Activated CD4-positive, alpha-beta T cell treated with anti-CD3 and anti-CD28 coated beads, Interleukin-10, Interleukin-2, amounts not matched to agents 100 ng/mL and 50 ng/mL, durations not matched to agents 16 hours and 8 hours (primary cell): Measurements from ENCODE around the gene NFAT5.
A peak's percentile ranks its signal among the peaks of the same experiment; 100 is the strongest.
"Not testable (repeated sequence)": the region's sequence is repeated elsewhere in the genome, so short reads cannot be mapped to it uniquely, and the experiment has no call there.

Experiments used
- DNase-seq: peaks from one replicate; pipeline ENCODE4 v3.0.0-alpha.2; 2020

NFAT5 gene

GRCh38 chr16:69711115-69711740 is 145.5 kb downstream of the NFAT5 start:
- DNase-seq = no peak

- DNase-seq = no peak
Observed at GRCh38 chr16:69712277-69712676, 146.5 kb downstream of the NFAT5 start.

GRCh38 chr16:69712914-69713581 is 147.3 kb downstream of the NFAT5 start:
- no peak for DNase-seq

DNA sequence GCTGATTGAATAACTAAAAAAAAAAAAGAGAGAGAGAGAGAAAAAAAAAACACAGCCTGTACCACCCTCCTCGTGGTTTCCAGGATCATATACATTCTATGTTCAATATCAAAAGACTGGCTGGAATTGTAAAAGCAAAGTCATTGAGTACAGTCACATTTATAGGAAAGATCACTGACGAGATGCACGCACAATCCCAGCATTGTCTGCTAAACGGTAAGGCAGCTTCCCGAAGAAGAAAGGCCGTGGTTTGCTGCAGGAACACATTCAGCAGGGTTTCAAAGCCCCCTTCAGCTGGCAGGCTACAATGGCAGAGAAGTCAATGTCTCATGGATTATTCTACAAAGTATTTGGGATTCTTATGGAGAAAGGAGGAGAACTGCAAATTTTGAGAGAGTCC is 151.3 kb downstream of the NFAT5 start:
- no peak for DNase-seq

DNA sequence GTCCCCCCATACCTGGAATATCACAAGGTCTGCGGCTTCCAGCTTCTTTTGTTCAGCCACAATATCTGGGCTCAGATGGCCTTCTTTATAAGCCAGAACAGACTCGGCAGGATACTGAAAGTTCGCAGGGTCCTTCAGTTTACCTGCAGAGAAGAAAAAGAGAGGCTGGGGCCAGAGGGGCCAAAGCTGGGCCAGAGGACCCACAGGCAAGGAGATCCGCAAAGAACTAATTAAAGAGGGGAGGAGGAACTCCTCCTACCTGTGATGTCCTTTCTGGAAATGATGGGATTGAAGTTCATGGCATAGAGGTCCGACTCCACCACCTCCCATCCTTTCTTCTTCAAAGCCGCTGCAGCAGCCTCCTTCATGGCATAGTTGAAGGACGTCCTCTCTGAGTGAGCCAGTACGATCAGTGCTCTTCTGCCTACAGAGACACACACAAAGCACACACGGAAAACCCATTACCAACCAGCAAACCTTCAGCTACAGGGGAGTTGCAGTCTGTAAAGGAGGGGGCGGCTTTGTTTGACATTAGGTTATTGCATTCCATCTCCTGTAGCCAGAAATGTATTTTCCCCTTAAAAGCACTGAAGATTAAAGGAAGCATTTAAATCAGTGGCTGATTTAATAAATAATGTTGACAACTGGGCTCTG is 152.5 kb downstream of the NFAT5 start:
- no peak for DNase-seq

DNA sequence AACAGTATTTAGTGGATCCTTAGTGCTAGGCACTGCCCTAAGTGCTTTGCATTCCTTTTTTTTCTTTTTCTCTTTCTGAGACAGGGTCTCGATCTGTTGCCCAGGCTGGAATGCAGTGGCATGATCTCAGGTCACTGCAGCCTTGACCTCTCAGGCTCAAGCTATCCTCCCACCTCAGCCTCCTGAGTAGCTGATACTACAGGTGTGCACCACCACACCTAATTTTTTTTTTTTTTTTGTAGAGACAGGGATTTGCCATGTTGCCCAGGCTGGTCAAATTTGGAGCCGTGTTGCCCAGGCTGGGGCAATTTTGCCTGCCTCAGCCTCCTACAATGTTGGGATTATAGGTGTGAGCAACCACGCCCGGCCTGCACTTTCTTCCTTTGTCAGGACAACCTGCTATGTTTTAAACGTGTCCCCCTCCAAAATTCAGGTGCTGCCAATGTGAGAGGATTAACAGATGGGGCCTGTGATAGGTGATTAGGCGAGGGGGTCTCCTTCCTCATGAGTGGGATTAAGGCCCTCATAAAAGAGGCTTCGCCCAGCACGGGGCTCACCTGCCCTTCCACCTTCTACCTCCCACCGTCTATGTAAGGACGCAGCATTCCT is 155.2 kb downstream of the NFAT5 start:
- DNase-seq = no peak

- DNase-seq = no peak
Observed at GRCh38 chr16:69721441-69721957, 155.7 kb downstream of the NFAT5 start.

DNA sequence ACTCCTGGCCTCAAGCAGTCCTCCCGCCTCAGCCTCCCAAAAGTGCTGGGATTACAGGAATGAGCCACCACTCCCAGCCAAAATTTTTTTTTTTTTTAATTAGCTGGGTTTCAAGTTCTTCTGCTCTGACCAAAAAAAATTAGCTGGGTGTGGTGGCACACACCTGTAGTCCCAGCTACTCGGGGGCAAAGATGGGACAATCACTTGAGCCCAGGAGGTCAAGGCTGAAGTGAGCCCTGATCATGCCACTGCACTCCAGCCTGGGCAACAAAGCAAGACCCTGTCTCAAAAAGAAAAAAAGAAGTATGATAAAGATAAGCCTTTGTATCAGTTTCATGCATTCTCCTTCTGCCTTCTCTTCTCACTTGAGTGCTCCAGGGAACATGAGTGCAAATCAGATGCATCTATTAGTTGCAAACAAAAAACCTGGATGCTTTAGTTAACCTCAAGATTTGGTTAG is 158.7 kb downstream of the NFAT5 start:
- no peak for DNase-seq

DNA sequence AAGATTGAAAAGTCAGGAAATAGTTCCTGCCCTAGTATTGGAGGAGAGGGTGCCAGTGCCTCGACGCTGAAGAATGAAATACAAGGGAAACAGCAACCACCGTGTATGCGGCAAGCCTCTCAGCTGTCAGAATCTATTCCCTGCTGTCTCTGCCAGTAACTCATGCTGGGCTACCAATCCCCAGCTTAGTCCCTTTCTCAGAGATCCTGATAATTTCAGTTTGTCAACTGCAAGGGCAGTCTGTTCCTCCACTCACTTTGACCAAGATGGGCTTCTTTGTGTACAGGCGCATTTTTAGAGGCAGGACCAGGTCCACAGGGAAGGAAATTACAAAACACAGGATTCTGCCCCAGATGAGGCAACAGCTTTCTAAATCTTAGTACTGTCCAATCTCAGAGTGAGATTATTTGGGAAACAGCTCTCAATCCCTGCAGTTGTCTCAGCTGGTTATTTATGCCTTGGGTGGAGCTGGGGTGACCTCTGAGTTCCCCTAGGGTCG is 159.3 kb downstream of the NFAT5 start:
- no peak for DNase-seq

GRCh38 chr16:69725480-69726312 is 159.9 kb downstream of the NFAT5 start:
- no peak for DNase-seq

DNA sequence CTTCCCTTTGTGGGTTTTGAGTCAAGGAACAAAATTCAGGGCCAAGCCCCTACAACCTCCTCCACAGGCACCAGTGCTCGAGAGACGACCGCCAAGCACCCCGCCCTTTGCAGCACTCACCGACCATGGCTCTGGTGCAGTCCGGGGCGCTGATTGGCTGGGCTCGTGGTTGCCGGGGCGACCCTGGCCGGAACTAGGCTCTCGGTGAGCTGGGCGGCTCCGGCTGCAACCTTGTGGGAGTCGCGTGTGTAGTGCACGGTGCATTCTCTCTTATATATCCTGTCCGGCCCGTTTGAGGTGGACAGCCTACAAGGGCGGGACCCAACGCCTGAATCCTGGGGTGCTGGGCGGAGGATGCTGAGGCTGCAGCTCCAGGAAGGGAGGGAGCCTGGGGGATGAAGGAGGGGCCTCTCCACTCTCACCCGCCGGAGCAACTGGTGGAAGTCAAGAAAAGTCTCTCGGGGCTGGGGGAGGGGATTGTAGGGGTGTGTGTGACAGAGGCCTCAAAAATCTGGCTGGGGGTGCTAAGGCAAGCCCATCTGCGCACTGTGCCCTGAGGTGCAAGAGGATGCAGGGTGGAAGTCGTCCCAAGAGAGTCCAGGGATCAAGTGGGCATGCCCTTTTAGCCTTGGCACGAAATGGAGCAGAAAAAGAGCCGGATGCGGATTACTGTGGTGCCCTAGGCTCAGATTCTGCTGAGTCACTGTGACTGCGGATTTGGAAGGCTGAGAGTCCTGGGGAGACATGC is 160.7 kb downstream of the NFAT5 start, which contains the start of gene NQO1:
TSS of gene NQO1 (minus strand) at position 248 of the 748 bp plus-strand sequence. CDS start at position 127, 121 bp downstream.
- peak; percentile 97 for DNase-seq

- no peak for DNase-seq
Observed at GRCh38 chr16:69727916-69728270, 162.1 kb downstream of the NFAT5 start.

DNA sequence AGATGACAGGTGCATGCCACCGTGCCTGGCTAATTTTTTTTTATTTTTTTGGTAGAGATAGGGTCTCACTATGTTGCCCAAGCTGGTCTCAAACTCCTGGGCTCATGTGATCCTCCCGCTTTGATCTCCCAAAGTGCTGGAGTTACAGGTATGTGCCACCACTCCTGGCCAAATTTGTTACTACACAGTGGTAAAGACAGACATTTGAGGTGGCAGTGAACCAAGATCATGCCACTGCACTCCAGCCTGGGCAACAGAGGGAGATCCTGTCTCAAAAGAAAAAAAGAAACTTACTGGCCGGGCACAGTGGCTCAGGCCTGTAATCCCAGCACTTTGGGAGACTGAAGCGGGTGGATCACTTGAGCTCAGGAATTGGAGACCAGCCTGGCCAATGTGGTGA is 163.3 kb downstream of the NFAT5 start:
- DNase-seq = not testable (repeated sequence)

DNA sequence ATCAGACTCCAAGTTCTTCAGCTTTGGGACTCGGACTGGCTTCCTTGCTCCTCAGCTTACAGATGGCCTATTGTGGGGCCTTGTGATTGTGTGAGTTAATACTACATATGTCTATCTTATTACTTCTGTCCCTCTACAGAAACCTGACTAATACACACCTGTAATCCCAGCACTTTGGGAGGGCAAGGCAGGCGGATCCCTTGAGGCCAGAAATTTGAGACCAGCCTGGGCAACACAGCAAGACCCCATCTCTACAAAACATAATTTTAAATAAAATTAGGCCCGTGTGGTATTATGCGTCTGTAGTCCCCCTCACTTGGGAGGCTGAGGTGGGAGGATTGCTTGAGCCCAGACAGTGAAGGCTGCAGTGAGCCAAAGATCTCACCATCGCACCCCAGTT is 165.5 kb downstream of the NFAT5 start:
- DNase-seq = not testable (repeated sequence)

GRCh38 chr16:69732101-69732500 is 166.3 kb downstream of the NFAT5 start:
- no peak for DNase-seq

DNA sequence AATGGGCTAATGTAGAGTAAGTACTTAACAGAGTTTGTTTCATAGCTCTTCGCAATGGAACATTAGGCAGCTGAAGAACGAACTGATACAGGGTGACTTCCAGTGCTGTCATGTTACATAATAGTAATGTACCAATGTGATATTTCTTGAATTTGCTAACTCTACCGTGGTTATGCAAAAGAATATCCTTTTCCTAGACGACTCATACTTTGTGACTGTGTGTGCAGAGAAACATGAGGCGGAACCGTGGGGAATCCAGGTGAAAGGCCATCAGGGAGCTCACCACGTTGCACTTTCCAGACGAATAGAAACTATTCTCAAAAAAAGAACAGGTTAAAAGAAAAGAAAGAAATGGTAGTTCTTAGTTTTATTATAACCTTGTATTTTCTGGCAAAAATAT is 175.8 kb downstream of the NFAT5 start:
- no peak for DNase-seq

DNA sequence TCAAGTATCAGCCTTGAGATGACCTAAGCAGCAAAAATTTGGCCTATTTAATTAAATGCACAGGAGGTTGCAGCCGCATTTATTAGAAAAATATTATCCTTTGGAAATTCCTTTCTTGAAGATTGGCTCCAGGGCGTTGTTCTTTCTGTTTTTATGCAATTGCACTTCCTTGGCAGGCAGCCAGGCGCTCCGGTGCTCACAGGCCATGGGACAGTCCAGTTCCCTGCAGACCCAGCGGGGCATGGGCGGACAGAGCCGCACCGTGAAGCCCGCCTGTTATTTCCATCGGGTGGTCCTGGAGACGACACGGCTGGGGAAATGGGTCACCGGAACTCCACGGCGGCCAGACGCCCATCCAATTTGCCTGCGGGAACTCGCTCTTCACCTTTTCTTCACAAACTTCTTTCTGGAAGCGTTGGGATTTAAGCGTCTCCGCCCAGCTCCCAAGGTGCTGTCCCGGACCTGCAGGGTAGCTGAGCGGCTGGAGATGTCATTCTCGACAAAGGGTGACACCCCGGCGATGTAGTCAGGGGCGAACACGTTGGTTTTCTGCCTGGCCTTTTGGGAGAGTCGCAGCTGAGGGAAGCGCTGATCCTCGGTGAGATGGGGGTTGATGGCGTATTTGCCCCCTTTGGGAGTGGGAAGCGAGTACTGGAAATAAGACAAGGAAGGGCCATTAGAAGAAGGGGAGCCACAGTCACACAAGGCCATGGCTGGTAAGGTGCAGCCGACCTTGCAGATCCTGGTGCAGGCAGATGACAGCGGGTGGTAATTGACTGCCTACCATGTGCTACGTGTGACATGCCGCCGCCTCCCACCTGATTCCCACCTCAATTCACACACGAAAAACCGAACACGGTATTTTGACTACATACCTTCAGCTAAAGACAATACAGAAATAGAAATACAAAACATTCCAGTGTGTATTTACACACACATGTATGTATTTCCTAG is 176.5 kb downstream of the NFAT5 start:
- no peak for DNase-seq

- DNase-seq = no peak
Observed at GRCh38 chr16:69744363-69745231, 178.8 kb downstream of the NFAT5 start.

DNA sequence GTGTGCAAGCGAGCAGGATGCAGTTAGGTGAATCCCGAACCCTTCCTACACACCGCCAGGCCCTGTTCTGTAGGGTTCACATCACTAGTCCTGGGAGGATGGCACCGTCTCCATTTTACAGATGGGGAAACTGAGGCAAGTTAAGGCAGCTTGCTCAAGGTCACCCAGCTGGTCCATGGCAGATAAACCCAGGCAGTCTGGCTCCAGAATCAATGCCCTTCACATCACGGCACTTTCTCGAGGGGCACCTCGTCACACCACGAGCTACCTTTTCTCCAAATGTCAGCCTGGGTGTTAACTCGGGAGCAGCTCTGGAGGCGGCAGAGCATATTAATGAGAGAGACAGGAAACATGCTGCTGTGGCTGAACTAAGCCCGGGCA is 179.5 kb downstream of the NFAT5 start:
- DNase-seq = no peak
